ENCODE data around the gene ZNF341.

DNA sequence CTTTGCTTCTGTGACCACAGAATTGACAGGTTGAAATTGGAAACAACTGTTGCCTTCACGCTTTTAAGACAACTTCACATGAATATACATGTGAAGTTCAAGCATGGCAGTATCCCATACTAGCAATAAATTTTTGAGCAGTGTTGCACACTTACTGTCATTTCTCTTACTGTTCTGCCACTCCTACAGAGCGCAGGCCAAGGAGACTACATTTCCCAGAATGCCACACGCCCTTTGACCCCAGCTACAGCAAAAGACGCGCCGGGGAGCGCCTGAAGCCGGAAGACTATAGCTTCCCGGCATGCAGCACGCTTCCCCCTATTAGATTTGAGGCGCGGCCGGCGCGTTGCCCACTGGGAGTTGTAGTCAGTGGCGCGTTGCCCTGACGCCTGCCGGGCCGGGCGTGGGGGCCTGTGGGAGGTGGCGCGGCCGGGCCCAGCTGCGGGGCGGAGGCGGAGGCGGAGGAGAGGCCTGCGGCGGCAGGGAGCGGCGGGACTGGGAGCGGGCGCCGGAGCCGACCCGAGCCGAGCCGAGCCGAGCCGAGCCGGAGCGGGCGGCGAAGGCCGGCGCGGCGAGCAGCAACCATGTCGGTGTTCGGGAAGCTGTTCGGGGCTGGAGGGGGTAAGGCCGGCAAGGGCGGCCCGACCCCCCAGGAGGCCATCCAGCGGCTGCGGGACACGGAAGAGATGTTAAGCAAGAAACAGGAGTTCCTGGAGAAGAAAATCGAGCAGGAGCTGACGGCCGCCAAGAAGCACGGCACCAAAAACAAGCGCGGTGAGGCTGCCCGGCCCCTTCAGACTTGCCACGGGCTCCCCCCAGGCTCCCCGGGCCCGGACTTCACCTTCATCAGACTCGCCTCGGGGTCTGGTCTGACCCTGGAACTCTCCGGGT is 79.3 kb downstream of the ZNF341 start, which contains the start of gene CHMP4B:
- TF ChIP-seq POLR2A (IDR thresholded peaks at IDR 0.05; ENCODE audit: low read length) (peak; percentile 79), GATA1 (IDR thresholded peaks at IDR 0.05; ENCODE audit: low read depth, low read length) (no peak)
